Chondrocyte (in vitro differentiated cells): ENCODE data around the gene FBXL7. TPM values are rescaled to one million over a fixed set of nuclear protein-coding genes. Genes with fewer than 3 reads are reported as not detected.
A peak's percentile ranks its signal among the peaks of the same experiment; 100 is the strongest.

Experiments used
- DNase-seq: peaks from one replicate; pipeline ENCODE4 v3.0.0; 2021; ENCODE audit warnings: mixed read lengths, low spot score
- H3K27ac Mint-ChIP-seq: one replicate; pipeline ENCODE4 v1.8.0; 2021; ENCODE audit warnings: mild to moderate bottlenecking, moderate library complexity, mixed read lengths; ENCODE audit not compliant: unreplicated experiment
- H3K27me3 Mint-ChIP-seq: 2 replicates; pipeline ENCODE4 v1.8.0; 2021; ENCODE audit warnings: low read depth, mixed read lengths
- H3K36me3 Mint-ChIP-seq: 2 replicates; pipeline ENCODE4 v1.8.0; 2021; ENCODE audit warnings: low read depth, mixed read lengths
- H3K4me1 Mint-ChIP-seq: 2 replicates; pipeline ENCODE4 v1.8.0; 2021; ENCODE audit warnings: low read depth, mild to moderate bottlenecking, mixed read lengths
- H3K4me3 Mint-ChIP-seq: one replicate; pipeline ENCODE4 v1.8.0; 2021; ENCODE audit warnings: mild to moderate bottlenecking, moderate library complexity, mixed read lengths; ENCODE audit not compliant: unreplicated experiment
- H3K9me3 Mint-ChIP-seq: 2 replicates; pipeline ENCODE4 v1.8.0; 2021; ENCODE audit warnings: low read depth, mixed read lengths
- CTCF ChIP-seq: fragments of 200-600 bp; sonication (generic); IDR thresholded peaks from 2 replicates; pipeline ENCODE4 v1.5.0; 2021; ENCODE audit warnings: antibody characterized with exemption, mild to moderate bottlenecking, moderate library complexity
- total RNA-seq: library from RNA; stranded (reverse); gene quantifications from 3 replicates; pipeline ENCODE4 v1.2.1, GENCODE V29; 2021

Gene FBXL7
- total RNA-seq, 1 donor from 2014 or later, result 32.6 TPM

DNA sequence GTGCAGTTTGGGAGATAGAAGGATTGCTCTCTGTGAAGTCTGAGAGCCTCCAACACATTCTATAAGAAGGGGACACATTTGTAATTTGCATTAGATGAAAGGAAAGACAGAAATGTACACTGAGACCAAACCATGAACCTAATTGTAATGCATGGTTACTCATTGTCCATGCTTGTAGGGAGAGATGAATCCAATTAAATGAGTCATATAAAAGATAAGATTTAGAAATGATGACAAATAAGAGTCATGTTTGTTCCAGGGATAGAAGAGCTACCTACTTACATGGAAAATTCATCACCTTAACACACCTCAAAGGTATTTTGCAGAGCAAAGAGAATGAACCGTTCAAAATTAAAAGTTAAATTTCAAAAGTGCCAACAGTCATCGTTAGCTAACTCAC lies 85.1 kb downstream of the FBXL7 start:
- TF ChIP-seq CTCF, result no peak
- Mint-ChIP-seq H3K36me3 (peaks cover 23% of the 10 kb centered on the region), H3K4me1 (peaks cover 20% of the 10 kb centered on the region), H3K27me3 (no peaks in the 10 kb centered on the region), H3K4me3 (no peak overlapping the region), H3K27ac (no peak overlapping the region), H3K9me3 (peaks cover 10% of the 10 kb centered on the region)
- DNase-seq, result no peak

GRCh38 chr5:15585841-15586591 lies 86.0 kb downstream of the FBXL7 start:
- peaks cover 23% of the 10 kb centered on the region for H3K36me3 Mint-ChIP-seq
- peaks cover 10% of the 10 kb centered on the region for H3K9me3 Mint-ChIP-seq
- no peak overlapping the region for H3K4me3 Mint-ChIP-seq
- peaks cover 20% of the 10 kb centered on the region for H3K4me1 Mint-ChIP-seq
- no peaks in the 10 kb centered on the region for H3K27me3 Mint-ChIP-seq
- peak overlapping the region; percentile 22 for H3K27ac Mint-ChIP-seq
- no peak for TF ChIP-seq CTCF
- DNase-seq, result no peak

GRCh38 chr5:15587916-15588315 lies 87.9 kb downstream of the FBXL7 start:
- Mint-ChIP-seq H3K4me3 (no peak overlapping the region), H3K36me3 (peaks cover 17% of the 10 kb centered on the region), H3K27ac (no peak overlapping the region), H3K27me3 (no peaks in the 10 kb centered on the region), H3K9me3 (peaks cover 10% of the 10 kb centered on the region), H3K4me1 (peaks cover 23% of the 10 kb centered on the region)
- DNase-seq, result no peak
- TF ChIP-seq CTCF, result no peak

DNA sequence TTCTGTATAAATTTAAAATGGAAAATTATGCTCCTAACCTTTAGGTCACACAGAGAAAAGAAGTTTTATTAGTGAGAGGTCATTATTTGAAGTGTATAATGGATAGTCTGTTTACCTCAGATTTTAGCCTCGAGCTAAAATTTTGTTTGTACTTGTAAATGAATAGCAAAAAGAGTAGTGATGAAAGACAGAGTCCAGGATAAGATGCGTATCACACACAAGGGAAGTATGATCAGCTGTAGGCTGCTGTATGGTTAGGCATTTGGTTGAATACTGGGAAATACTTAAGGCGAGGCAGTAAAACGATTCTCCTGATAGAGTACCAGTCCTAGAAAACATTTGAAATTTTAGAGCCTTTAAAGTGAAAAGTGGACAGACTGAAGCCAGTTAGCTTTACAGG lies 92.7 kb downstream of the FBXL7 start:
- Mint-ChIP-seq H3K27ac (no peak overlapping the region), H3K4me1 (peaks cover 41% of the 10 kb centered on the region)

GRCh38 chr5:15594977-15595568 lies 95.1 kb downstream of the FBXL7 start:
- H3K27ac Mint-ChIP-seq, result peak overlapping the region; percentile 39
- no peak overlapping the region for H3K4me3 Mint-ChIP-seq
- no peak for DNase-seq
- TF ChIP-seq CTCF, result peak; percentile 39
- H3K27me3 Mint-ChIP-seq, result no peaks in the 10 kb centered on the region
- H3K36me3 Mint-ChIP-seq, result peaks cover 7% of the 10 kb centered on the region
- H3K4me1 Mint-ChIP-seq, result peaks cover 55% of the 10 kb centered on the region
- no peaks in the 10 kb centered on the region for H3K9me3 Mint-ChIP-seq

More for the DNA sequence above, 92.7 kb downstream of the FBXL7 start:
- DNase-seq, result no peak
- no peak overlapping the region for H3K4me3 Mint-ChIP-seq
- H3K36me3 Mint-ChIP-seq, result peaks cover 7% of the 10 kb centered on the region
- no peaks in the 10 kb centered on the region for H3K27me3 Mint-ChIP-seq
- H3K9me3 Mint-ChIP-seq, result no peaks in the 10 kb centered on the region
- no peak for TF ChIP-seq CTCF
